ENCODE results near the gene TUNAR.

GRCh38 chr14:95959317-95959716 is 82.7 kb downstream of the TUNAR start:
- TF ChIP-seq SNAI2 (CRISPR knock-in tag; IDR thresholded peaks at IDR 0.05) (no peak), OSR1 (CRISPR knock-in tag; IDR thresholded peaks at IDR 0.05) (no peak), PATZ1 (CRISPR knock-in tag; IDR thresholded peaks at IDR 0.05; ENCODE audit: borderline replicate concordance) (no peak), CREB5 (CRISPR knock-in tag; IDR thresholded peaks at IDR 0.05; ENCODE audit: low read depth) (no peak), ZNF8 (CRISPR knock-in tag; IDR thresholded peaks at IDR 0.05) (no peak), CSDC2 (CRISPR knock-in tag; IDR thresholded peaks at IDR 0.05) (no peak), RARB (CRISPR knock-in tag; IDR thresholded peaks at IDR 0.05) (no peak)
- TF ChIP-seq, protein P1, sequence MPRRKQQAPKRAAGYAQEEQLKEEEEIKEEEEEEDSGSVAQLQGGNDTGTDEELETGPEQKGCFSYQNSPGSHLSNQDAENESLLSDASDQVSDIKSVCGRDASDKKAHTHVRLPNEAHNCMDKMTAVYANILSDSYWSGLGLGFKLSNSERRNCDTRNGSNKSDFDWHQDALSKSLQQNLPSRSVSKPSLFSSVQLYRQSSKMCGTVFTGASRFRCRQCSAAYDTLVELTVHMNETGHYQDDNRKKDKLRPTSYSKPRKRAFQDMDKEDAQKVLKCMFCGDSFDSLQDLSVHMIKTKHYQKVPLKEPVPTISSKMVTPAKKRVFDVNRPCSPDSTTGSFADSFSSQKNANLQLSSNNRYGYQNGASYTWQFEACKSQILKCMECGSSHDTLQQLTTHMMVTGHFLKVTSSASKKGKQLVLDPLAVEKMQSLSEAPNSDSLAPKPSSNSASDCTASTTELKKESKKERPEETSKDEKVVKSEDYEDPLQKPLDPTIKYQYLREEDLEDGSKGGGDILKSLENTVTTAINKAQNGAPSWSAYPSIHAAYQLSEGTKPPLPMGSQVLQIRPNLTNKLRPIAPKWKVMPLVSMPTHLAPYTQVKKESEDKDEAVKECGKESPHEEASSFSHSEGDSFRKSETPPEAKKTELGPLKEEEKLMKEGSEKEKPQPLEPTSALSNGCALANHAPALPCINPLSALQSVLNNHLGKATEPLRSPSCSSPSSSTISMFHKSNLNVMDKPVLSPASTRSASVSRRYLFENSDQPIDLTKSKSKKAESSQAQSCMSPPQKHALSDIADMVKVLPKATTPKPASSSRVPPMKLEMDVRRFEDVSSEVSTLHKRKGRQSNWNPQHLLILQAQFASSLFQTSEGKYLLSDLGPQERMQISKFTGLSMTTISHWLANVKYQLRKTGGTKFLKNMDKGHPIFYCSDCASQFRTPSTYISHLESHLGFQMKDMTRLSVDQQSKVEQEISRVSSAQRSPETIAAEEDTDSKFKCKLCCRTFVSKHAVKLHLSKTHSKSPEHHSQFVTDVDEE (CRISPR knock-in tag; IDR thresholded peaks at IDR 0.05), result no peak
